Ishikawa (cell line): Measurements from ENCODE around the gene CTTNBP2NL.

ENCODE experiments used
- CEBPB ChIP-seq: IDR thresholded peaks from 2 replicates; pipeline ENCODE4 v1.6.1; 2012
- CREB1 ChIP-seq: IDR thresholded peaks from 2 replicates; pipeline ENCODE4 v1.6.1; 2012; ENCODE audit warnings: low read depth
- EGR1 ChIP-seq: IDR thresholded peaks from 2 replicates; pipeline ENCODE4 v1.6.1; 2012
- EP300 ChIP-seq: IDR thresholded peaks from 2 replicates; pipeline ENCODE4 v1.6.1; 2012; ENCODE audit warnings: borderline replicate concordance
- FOXM1 ChIP-seq: IDR thresholded peaks from 2 replicates; pipeline ENCODE4 v1.6.1; 2012; ENCODE audit warnings: low read depth, borderline replicate concordance
- MAX ChIP-seq: IDR thresholded peaks from 2 replicates; pipeline ENCODE4 v1.6.1; 2012
- NFIC ChIP-seq: IDR thresholded peaks from 2 replicates; pipeline ENCODE4 v1.6.1; 2012
- RAD21 ChIP-seq: IDR thresholded peaks from 2 replicates; pipeline ENCODE4 v1.6.1; 2012; ENCODE audit warnings: low read depth
- REST ChIP-seq: IDR thresholded peaks from 2 replicates; pipeline ENCODE4 v1.6.1; 2012; ENCODE audit warnings: low read depth, mild to moderate bottlenecking
- TAF1 ChIP-seq: IDR thresholded peaks from 2 replicates; pipeline ENCODE4 v1.6.1; 2012; ENCODE audit warnings: low read depth, mild to moderate bottlenecking
- TCF12 ChIP-seq: IDR thresholded peaks from 2 replicates; pipeline ENCODE4 v1.6.1; 2012; ENCODE audit warnings: low read depth
- TEAD4 ChIP-seq: IDR thresholded peaks from 2 replicates; pipeline ENCODE4 v1.6.1; 2012
- USF1 ChIP-seq: IDR thresholded peaks from 2 replicates; pipeline ENCODE4 v1.6.1; 2012
- YY1 ChIP-seq: IDR thresholded peaks from 2 replicates; pipeline ENCODE4 v1.6.1; 2012; ENCODE audit warnings: low read depth
- ZBTB7A ChIP-seq: IDR thresholded peaks from 2 replicates; pipeline ENCODE4 v1.6.1; 2012; ENCODE audit warnings: low read depth

CTTNBP2NL gene

GRCh38 chr1:112435448-112435847 lies 39.4 kb downstream of the CTTNBP2NL start:
- TF ChIP-seq YY1 (no peak), RAD21 (no peak), CREB1 (no peak), FOXM1 (no peak), CEBPB (no peak), USF1 (no peak), EGR1 (no peak), MAX (no peak), ZBTB7A (no peak), TCF12 (no peak)

GRCh38 chr1:112436384-112437156 lies 40.6 kb downstream of the CTTNBP2NL start:
- TF ChIP-seq EP300 = no peak

GRCh38 chr1:112439592-112439991 lies 43.6 kb downstream of the CTTNBP2NL start:
- TF ChIP-seq FOXM1 (no peak), CREB1 (no peak), YY1 (no peak), ZBTB7A (no peak), TEAD4 (no peak), TAF1 (no peak), RAD21 (no peak)

- TF ChIP-seq FOXM1 (no peak), TEAD4 (no peak), MAX (no peak), REST (no peak), YY1 (no peak), TCF12 (no peak), TAF1 (no peak)
Observed at GRCh38 chr1:112440574-112440973, 44.6 kb downstream of the CTTNBP2NL start.

- no peak for TF ChIP-seq REST
- no peak for TF ChIP-seq USF1
- TF ChIP-seq YY1 = no peak
- TF ChIP-seq EP300 = no peak
- TF ChIP-seq CEBPB = no peak
- no peak for TF ChIP-seq ZBTB7A
Observed at GRCh38 chr1:112444269-112444668, 48.3 kb downstream of the CTTNBP2NL start.

GRCh38 chr1:112445596-112445995 lies 49.6 kb downstream of the CTTNBP2NL start:
- TF ChIP-seq USF1 (no peak), CREB1 (no peak), YY1 (no peak), TCF12 (no peak), RAD21 (no peak), FOXM1 (no peak), TEAD4 (no peak), REST (no peak), TAF1 (no peak), NFIC (no peak), EP300 (no peak), EGR1 (no peak), CEBPB (no peak), MAX (no peak)
